SK-N-SH treated with all-trans-retinoic acid at 6 μM for 48 hours (cell line): ENCODE results near the gene HSPG2.

Source experiments
- ESRRG ChIP-seq: fragments of 250-450 bp; sonication (Bioruptor Pico); IDR thresholded peaks from 2 replicates; pipeline ENCODE4 v1.6.1; 2021; ENCODE audit warnings: mild to moderate bottlenecking
- TOX ChIP-seq: fragments of 250-450 bp; sonication (Bioruptor Pico); IDR thresholded peaks from 2 replicates; pipeline ENCODE4 v1.8.0; 2021; ENCODE audit warnings: mild to moderate bottlenecking, moderate library complexity, borderline replicate concordance
- ZFP30 ChIP-seq: fragments of 450-650 bp; formaldehyde crosslinking; IDR thresholded peaks from 2 replicates; pipeline ENCODE4 v1.5.0; 2022; ENCODE audit warnings: mild to moderate bottlenecking, moderate library complexity
- ZNF565 ChIP-seq: fragments of 450-650 bp; formaldehyde crosslinking; conservative IDR thresholded peaks from 2 replicates; pipeline ENCODE4 v1.5.0; 2020; ENCODE audit warnings: low read depth, mild to moderate bottlenecking, moderate library complexity
- TF ChIP-seq, protein P1 (sequence below): fragments of 250-450 bp; sonication (Bioruptor Pico); IDR thresholded peaks from 2 replicates; pipeline ENCODE4 v1.8.0; 2020; ENCODE audit warnings: mild to moderate bottlenecking, moderate library complexity, borderline replicate concordance

DNA sequence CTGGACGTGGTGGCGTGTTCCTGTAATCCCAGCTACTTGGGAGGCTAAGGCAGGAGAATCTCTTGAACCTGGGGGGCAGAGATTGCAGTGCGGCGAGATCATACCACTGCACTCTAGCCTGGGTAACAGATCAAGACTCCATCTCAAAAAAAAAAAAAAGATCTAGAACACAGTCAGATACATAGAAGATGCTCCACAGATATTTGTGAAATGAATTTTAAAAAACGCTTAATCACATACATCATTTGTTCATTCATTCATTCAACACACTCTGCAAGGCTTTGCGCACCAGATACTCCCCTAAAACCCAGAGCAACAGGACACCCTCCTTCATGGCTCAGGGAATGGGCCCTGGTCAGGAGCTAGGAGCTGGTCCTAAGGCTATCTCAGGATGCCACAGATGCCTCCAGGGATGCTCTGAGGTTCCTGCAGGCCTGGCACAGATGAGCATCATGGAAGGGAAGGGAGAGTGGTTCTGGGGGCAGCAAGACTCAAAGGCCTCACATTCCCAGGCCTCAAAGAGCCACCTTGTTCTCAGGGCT, 6.4 kb downstream of the HSPG2 start:
- TF ChIP-seq, protein P1, sequence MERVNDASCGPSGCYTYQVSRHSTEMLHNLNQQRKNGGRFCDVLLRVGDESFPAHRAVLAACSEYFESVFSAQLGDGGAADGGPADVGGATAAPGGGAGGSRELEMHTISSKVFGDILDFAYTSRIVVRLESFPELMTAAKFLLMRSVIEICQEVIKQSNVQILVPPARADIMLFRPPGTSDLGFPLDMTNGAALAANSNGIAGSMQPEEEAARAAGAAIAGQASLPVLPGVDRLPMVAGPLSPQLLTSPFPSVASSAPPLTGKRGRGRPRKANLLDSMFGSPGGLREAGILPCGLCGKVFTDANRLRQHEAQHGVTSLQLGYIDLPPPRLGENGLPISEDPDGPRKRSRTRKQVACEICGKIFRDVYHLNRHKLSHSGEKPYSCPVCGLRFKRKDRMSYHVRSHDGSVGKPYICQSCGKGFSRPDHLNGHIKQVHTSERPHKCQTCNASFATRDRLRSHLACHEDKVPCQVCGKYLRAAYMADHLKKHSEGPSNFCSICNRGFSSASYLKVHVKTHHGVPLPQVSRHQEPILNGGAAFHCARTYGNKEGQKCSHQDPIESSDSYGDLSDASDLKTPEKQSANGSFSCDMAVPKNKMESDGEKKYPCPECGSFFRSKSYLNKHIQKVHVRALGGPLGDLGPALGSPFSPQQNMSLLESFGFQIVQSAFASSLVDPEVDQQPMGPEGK (CRISPR knock-in tag): no peak
- TF ChIP-seq TOX (CRISPR knock-in tag): no peak
- TF ChIP-seq ESRRG (CRISPR knock-in tag): no peak
- TF ChIP-seq ZFP30 (CRISPR knock-in tag): no peak
- no peak for TF ChIP-seq ZNF565
